ENCODE measurements around the gene EXOSC7.
"Not testable (repeated sequence)": the region's sequence is repeated elsewhere in the genome, so short reads cannot be mapped to it uniquely, and the experiment has no call there.

The EXOSC7 gene

GRCh38 chr3:44962621-44963393, 13.2 kb upstream of the EXOSC7 start:
- no peak for DNase-seq (ENCODE audit: low read depth)

- no peak for DNase-seq (ENCODE audit: low read depth)
These were observed 12.3 kb upstream of the EXOSC7 start for GRCh38 chr3:44963571-44964325.

GRCh38 chr3:44965165-44965564, 10.9 kb upstream of the EXOSC7 start:
- no peak for DNase-seq (ENCODE audit: low read depth)

DNA sequence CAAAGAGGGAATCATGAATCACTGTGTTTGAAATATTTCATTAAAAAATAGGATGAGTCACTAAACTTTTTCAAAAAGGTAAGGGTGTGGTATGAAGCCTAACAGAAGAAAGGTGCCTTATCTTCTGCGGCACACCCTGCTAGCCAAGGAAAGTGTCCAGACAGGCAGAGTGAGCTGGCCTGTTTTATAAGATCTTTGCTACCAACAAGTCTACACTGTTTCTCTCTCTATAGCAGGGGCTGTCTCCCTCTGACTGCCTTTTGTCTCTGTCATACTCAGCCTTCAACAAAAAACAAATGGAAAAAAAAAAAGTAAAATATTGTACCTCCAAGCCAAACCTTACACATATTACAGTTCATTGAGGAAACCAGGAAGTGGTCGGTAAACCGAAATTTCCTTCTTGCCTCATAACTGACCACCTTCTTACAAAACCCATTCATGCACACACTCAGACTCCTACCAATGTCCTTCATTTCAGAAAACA, 9.2 kb upstream of the EXOSC7 start:
- no peak for DNase-seq (ENCODE audit: low read depth)

- no peak for DNase-seq (ENCODE audit: low read depth)
These were observed 7.6 kb upstream of the EXOSC7 start for GRCh38 chr3:44968447-44968858.

DNA sequence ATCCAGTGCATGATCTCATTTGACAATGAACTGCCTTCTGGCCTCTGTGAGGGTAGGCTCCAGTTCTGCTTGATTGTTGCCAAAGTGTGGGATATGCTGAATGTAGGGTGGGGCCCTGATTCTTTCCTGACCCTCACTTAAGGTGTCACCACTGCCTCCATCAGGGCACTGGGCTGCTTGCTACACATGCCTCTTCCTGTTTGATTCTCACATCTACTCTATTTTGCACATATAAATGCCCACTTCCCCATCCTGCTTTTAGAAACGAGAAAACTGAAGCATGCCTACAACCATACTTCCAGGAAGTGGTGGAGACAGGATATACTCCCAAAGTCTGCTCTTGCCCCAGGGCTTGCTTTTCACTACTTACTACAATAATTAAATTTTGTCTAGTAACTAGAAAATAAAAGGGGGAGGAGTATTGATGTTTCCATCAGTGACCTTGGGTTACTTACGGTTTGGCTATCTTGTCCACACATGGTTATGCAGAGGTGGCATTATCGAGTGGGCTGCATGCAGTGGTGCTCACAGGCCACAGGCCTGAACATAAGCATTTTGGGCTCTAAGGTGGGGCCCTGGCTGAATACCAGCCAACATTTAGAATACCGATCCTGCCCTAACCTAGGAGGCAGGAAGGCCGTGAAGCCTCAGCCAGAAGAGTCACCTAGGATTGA, 6.8 kb upstream of the EXOSC7 start:
- DNase-seq (ENCODE audit: low read depth) = no peak

DNA sequence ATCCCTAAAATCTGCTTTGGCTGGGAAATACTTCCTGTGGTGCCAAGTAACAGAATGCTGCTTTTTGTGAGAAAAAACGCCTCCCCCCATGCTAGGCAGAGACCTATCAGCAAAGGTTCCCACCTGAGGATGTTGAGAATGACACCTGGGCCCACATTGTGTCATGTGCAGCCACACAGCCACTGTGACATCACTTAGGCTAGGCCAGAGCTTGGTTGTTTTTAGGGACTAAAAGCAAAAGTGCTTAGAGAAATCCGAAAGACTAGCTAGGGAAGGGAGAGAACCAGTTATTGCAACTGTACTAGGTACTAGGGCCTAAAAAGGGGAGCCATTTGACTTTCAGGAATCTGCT, 6.2 kb upstream of the EXOSC7 start:
- no peak for DNase-seq (ENCODE audit: low read depth)

DNA sequence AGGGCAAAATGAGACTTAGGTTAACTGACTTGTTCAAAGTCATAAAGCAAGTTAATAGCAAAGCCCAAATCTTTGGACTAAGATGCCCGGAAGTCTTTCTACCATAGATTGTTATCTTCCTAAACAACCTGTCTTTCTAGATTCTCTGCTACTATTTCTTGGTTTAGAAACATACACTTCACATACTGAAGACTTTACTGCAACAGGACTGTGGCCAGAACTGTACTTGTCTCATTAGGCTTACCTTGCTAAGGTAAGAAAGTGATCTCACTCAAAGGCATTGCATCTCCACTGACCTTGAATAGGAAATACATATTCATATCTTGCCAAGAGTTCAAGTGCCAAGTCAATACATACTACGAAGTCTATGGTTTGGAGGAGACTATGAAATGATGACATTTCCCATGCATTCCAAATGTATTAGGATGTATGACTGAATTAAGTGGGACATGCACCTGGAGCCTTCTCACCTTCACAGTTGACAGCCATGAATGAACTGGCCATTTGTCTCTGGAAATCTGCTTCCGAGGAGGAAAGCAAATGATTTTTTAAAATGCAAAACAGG, 5.0 kb upstream of the EXOSC7 start:
- no peak for DNase-seq (ENCODE audit: low read depth)

DNA sequence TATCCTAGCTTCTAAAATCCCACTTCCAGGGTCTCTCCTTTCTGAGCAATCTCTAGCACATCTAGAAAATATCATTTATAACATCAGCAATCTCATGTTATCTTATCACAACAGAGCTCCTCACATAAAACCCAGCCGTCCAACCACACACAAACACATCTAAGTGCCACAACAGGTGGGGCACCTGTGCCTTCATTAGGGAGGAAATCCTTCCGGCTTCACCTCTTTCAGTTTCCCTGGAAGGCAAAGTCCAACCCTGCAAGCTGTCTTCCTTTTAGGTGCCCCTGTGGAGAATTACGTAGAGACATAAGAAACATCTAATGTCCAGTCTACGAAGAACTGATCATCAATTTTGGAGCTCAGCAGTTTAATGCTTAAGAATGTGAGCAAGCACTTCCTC, 1.6 kb upstream of the EXOSC7 start:
- no peak for DNase-seq (ENCODE audit: low read depth)

DNA sequence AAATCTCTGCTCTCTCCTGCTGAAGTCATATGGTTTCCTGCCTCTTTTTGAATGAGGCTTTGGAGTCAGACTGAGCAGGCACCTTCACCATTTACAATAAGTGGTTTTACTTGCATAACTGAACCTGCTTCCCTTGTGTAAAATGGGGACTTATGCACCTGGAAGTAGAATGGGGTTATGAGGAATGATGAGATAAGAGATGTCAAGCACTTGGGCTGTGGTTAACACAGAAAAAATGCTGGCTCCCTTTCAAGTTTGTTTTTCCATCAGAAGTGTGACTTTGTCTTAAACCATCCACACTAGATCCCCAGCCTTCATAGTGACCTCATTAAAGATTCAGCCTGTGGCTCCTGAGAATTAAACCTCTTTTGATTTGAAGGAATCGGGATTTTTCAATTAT, 5.2 kb downstream of the EXOSC7 start:
- no peak for DNase-seq (ENCODE audit: low read depth)

DNA sequence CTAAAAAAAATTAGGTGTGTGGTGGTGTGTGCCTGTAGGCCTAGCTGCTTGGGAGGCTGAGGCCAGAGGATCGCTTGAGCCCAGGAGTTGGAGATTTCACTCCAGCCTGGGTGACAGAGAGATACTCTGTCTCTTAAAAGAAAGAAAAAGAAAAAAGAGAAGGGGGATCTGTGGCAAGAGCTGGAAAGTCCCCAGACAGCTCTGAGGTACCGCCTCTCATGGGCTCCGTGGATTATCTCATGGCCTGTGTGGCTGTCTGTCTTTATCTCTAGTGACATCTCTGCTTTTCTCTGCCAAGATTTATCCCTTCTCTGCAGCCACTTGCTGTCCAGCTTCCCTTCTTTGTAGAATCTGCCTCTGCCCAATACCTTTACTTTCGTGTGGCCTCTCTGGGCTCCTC, 5.7 kb downstream of the EXOSC7 start:
- DNase-seq (ENCODE audit: low read depth) = no peak

GRCh38 chr3:44982817-44983216, 6.8 kb downstream of the EXOSC7 start:
- DNase-seq (ENCODE audit: low read depth) = no peak

DNA sequence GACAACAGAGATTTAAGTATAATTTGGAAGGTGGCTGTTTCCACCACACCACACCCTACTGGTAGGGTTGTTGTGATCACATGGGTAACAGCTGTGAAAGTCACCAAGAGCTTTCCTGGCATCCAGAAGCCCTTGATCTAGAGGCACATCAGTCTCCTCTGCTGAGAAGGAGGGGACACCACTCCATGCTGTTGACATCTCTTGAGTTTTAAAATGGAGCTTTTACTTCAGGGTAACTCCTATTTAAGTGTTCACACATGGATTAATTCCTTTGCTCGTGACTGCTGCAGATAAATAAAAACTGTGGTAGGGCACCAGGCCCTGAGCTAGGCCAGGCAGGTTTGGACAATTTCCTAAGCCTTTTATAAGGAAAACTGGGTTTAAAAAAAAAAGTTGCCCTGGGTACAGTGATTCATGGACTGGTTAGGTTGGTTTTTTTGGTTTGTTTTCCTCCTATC, 7.5 kb downstream of the EXOSC7 start:
- no peak for DNase-seq (ENCODE audit: low read depth)

- DNase-seq (ENCODE audit: low read depth) = no peak
These were observed 8.3 kb downstream of the EXOSC7 start for GRCh38 chr3:44984335-44984734.

DNA sequence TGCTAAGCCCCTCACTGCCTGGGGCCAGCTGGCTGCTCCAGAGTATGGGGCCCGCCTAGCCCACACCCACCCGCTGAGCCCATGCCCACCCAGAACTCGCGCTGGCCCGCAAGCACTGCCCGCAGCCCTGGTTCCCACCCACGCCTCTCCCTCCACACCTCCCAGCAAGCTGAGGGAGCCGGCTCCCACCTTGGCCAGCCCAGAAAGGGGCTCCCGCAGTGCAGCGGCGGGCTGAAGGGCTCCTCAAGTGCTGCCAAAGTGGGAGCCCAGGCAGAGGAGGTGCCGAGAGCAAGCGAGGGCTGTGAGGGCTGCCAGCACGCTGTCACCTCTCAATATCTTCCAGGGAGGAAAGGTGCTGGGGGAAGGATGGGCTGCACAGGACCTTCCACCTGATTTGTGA, 10.3 kb downstream of the EXOSC7 start:
- DNase-seq (ENCODE audit: low read depth) = not testable (repeated sequence)

GRCh38 chr3:44987332-44987731, 11.3 kb downstream of the EXOSC7 start:
- no peak for DNase-seq (ENCODE audit: low read depth)

GRCh38 chr3:44988073-44988472, 12.0 kb downstream of the EXOSC7 start:
- DNase-seq (ENCODE audit: low read depth) = no peak

DNA sequence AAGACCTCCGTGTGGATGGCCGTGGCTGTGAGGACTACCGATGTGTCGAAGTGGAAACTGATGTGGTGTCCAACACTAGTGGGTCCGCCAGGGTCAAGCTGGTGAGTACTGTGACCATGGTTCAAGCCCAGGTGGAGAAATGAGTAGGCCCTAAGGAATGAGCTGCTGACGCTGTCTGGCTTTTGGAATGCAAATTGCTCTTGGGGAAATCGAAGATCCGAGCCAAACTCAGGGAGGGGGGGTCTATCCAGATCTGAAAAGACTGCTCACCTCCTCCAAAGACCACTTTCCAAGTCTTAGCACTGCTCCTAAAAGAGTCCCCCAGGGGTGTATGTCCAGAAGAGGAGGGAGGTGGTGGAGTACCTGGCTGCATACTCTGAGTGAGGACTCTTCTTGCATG, 13.1 kb downstream of the EXOSC7 start:
- DNase-seq (ENCODE audit: low read depth) = no peak

DNA sequence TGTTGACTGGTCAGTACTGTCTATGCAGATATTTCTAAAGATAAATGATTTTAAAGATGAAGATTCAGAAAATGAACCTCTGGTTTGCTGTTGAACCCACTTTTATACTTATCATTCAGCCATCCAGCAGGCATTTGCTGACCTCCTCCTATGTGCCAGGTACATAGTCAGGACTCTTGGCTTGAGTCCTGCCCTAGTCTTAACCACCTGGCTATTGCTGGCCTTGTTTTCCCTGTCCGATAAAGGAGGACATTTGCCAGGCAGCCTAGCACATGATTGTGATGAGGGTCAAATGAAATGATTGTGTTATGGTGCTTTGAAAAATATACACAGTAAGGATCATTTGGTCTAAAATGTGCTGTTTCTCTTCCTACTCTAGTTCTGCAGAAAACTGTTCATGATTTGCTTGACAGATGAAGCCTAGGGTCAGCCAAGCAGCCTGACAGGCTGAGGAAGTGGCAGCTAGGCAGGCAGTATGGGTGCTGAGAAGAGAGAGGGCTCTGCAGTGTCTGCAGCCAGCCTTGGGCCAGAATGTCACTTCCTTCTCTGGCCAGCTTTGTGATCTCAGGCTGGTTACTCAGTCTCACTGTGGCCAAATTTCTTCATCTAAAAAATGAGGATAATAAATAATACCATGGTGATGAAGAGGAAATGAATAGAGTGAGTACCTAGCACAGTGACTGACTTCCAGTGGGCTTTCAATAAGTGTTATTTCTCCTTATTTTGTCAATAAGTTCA, 13.8 kb downstream of the EXOSC7 start:
- no peak for DNase-seq (ENCODE audit: low read depth)

DNA sequence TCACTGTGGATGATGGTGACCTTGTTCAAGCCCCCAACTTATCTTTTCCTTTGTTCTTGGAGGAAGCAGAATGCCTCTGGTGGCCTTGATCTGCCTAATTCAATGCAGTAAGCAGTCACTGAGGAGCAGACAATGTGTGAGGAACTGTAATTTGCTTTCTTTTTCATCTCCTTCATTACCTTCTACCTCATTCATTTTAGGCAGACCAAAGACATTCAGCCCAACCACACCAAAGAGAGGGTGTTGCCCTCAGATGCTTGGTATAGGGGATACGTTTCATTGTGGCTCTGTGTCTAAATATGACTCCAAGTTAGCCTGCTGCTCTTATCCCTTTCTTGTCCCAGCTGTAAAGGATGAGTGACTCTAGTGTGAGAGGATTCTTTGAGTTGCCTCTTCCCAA, 15.3 kb downstream of the EXOSC7 start:
- no peak for DNase-seq (ENCODE audit: low read depth)

- no peak for DNase-seq (ENCODE audit: low read depth)
These were observed 16.8 kb downstream of the EXOSC7 start for GRCh38 chr3:44992555-44993470.
